Measurements from ENCODE around the gene AKR1A1.
A peak's percentile ranks its signal among the peaks of the same experiment; 100 is the strongest.
"Not testable (repeated sequence)": the region's sequence is repeated elsewhere in the genome, so short reads cannot be mapped to it uniquely, and the experiment has no call there.

The AKR1A1 gene

GRCh38 chr1:45550401-45551351, at the start of gene AKR1A1:
Gene AKR1A1 (plus strand): TSS chr1:45550826. CDS start chr1:45561795, 10,969 bp downstream.
- peak; percentile 75 to 89 (median 78) for DNase-seq (ENCODE audit: low read depth in 3 of 3)

- no peak for DNase-seq (ENCODE audit: low read depth in 3 of 3)
These were observed 49.1 kb upstream of the AKR1A1 start for GRCh38 chr1:45501505-45501859.

GRCh38 chr1:45503462-45504360, 46.9 kb upstream of the AKR1A1 start:
- DNase-seq (ENCODE audit: low read depth in 3 of 3) = no peak

- no peak for DNase-seq (ENCODE audit: low read depth in 3 of 3)
These were observed 43.4 kb upstream of the AKR1A1 start for GRCh38 chr1:45507195-45507594.

- no peak for DNase-seq (ENCODE audit: low read depth in 3 of 3)
These were observed 42.7 kb upstream of the AKR1A1 start for GRCh38 chr1:45507893-45508292.

GRCh38 chr1:45508295-45509151, 42.1 kb upstream of the AKR1A1 start:
- DNase-seq (ENCODE audit: low read depth in 3 of 3) = no peak

GRCh38 chr1:45510036-45510971, 40.3 kb upstream of the AKR1A1 start:
- no peak for DNase-seq (ENCODE audit: low read depth in 3 of 3)

GRCh38 chr1:45510972-45511527, 39.6 kb upstream of the AKR1A1 start:
- no peak for DNase-seq (ENCODE audit: low read depth in 3 of 3)

GRCh38 chr1:45512641-45513054, 38.0 kb upstream of the AKR1A1 start:
- peak in 2 of 3 experiments; percentile 42 to 45 for DNase-seq (ENCODE audit: low read depth in 3 of 3)

GRCh38 chr1:45513532-45514260, 36.9 kb upstream of the AKR1A1 start:
- not testable (repeated sequence) for DNase-seq (ENCODE audit: low read depth in 3 of 3)

- DNase-seq (ENCODE audit: low read depth in 3 of 3) = no peak
These were observed 34.6 kb upstream of the AKR1A1 start for GRCh38 chr1:45516036-45516435.

GRCh38 chr1:45516465-45516864, 34.2 kb upstream of the AKR1A1 start:
- no peak for DNase-seq (ENCODE audit: low read depth in 3 of 3)

GRCh38 chr1:45518366-45518765, 32.3 kb upstream of the AKR1A1 start:
- not testable (repeated sequence) for DNase-seq (ENCODE audit: low read depth in 3 of 3)

GRCh38 chr1:45518910-45519309, 31.7 kb upstream of the AKR1A1 start:
- no peak for DNase-seq (ENCODE audit: low read depth in 3 of 3)

- not testable (repeated sequence) for DNase-seq (ENCODE audit: low read depth in 3 of 3)
These were observed 30.9 kb upstream of the AKR1A1 start for GRCh38 chr1:45519774-45520173.

GRCh38 chr1:45521413-45522323, 29.0 kb upstream of the AKR1A1 start, which contains the start of gene PRDX1:
Gene PRDX1 (minus strand): TSS chr1:45521884. CDS start chr1:45519043, 2,841 bp downstream.
- DNase-seq (ENCODE audit: low read depth in 3 of 3) = peak; percentile 95 to 97 (median 97)

GRCh38 chr1:45522324-45523104, 28.1 kb upstream of the AKR1A1 start:
- DNase-seq (ENCODE audit: low read depth in 3 of 3) = no peak

Measured in stimulated activated CD4-positive, alpha-beta T cell treated with anti-CD3 and anti-CD28 coated beads, TNF-alpha, amount 100 ng/mL, for 24 hours (primary cell).